Fibroblast of gingiva (primary cell): Measurements from ENCODE around the gene TRIM31.

Source experiments
- DNase-seq: peaks from one replicate; pipeline ENCODE4 v3.0.0-alpha.2; 2011; ENCODE audit warnings: low read depth

TRIM31 gene

GRCh38 chr6:30075790-30076732 is 36.8 kb downstream of the TRIM31 start:
- DNase-seq, result no peak

GRCh38 chr6:30075094-30075789 is 37.6 kb downstream of the TRIM31 start, which contains the start of gene RNF39:
Gene RNF39, minus strand, starts transcription at chr6:30075769. Its CDS starts 184 bp downstream, at chr6:30075585.
- no peak for DNase-seq

GRCh38 chr6:30074331-30075093 is 38.4 kb downstream of the TRIM31 start:
- DNase-seq, result no peak

GRCh38 chr6:30073489-30074235 is 39.2 kb downstream of the TRIM31 start:
- DNase-seq, result no peak

- DNase-seq, result no peak
Observed at GRCh38 chr6:30071858-30072257, 41.0 kb downstream of the TRIM31 start.

- DNase-seq, result peak; percentile 3
Observed at GRCh38 chr6:30071081-30071818, 41.6 kb downstream of the TRIM31 start.

GRCh38 chr6:30067460-30068139 is 45.3 kb downstream of the TRIM31 start:
- DNase-seq, result no peak

- DNase-seq, result peak; percentile 99
Observed at GRCh38 chr6:30066577-30067459, 46.1 kb downstream of the TRIM31 start, which contains the start of gene PPP1R11. Gene PPP1R11, plus strand, starts transcription at chr6:30067198. Its CDS starts 213 bp downstream, at chr6:30067411.

- DNase-seq, result no peak
Observed at GRCh38 chr6:30066082-30066481, 46.8 kb downstream of the TRIM31 start.

- DNase-seq, result no peak
Observed at GRCh38 chr6:30063315-30063714, 49.6 kb downstream of the TRIM31 start.

- no peak for DNase-seq
Observed at GRCh38 chr6:30062471-30063178, 50.3 kb downstream of the TRIM31 start.

GRCh38 chr6:30061858-30062458 is 50.9 kb downstream of the TRIM31 start:
- DNase-seq, result no peak

GRCh38 chr6:30061092-30061857 is 51.6 kb downstream of the TRIM31 start, which contains the start of gene POLR1H:
Gene POLR1H, plus strand, starts transcription at chr6:30061265. Its CDS starts 260 bp downstream, at chr6:30061525.
- DNase-seq, result peak; percentile 95

- peak; percentile 27 for DNase-seq
Observed at GRCh38 chr6:30060606-30061091, 52.2 kb downstream of the TRIM31 start.

GRCh38 chr6:30055513-30055912 is 57.4 kb downstream of the TRIM31 start:
- no peak for DNase-seq

- DNase-seq, result no peak
Observed at GRCh38 chr6:30053682-30054081, 59.2 kb downstream of the TRIM31 start.
